H1 (cell line): ENCODE measurements around the gene PRSS8. TPM values are rescaled to one million over a fixed set of nuclear protein-coding genes. Genes with fewer than 3 reads are reported as not detected.

Experiments
- ASH2L ChIP-seq: fragments of 200-600, 300-600 bp; sonication (generic); IDR thresholded peaks from one replicate; pipeline ENCODE4 v1.7.1; 2017; ENCODE audit warnings: low read length
- polyA plus RNA-seq, 7 experiments: library from polyadenylated mRNA; depleted of rRNA in 3 of 7; stranded (reverse) in 5 of 7; unstranded in 2 of 7; fragments of >200 nt in 5 of 7; fragments of 200-250 nt in 2 of 7; gene quantifications; 1 replicate in 5 of 7; 2 replicates in 1 of 7; 4 replicates in 1 of 7; pipeline versions ENCODE4 v1.2.1 to v1.2.3, GENCODE V29; 2011 to 2013; ENCODE audit warnings: missing spikeins in 2 of 7, mixed read lengths in 2 of 7
- total RNA-seq: library from RNA; stranded (reverse); fragmentation: NEBNext Ultra II Directional; extraction: Animal tissue kit (Norgen Biotek cat#: 25700); gene quantifications from 2 replicates; pipeline ENCODE4 v1.2.1, GENCODE V29; 2021

The PRSS8 gene
- total and polyA plus RNA-seq, 2 of the 8 experiments (the other 6 are each of a cell fraction or from before 2014, with no cell fraction given): 87.7 to 273 TPM

- TF ChIP-seq ASH2L: no peak
- TF ChIP-seq, all 59 proteins: peak for 0
Observed at GRCh38 chr16:31088459-31089183, 46.9 kb downstream of the PRSS8 start, which contains the start of gene PRSS53 (continued).
